ENCODE measurements around the gene YIPF5.

The YIPF5 gene

GRCh38 chr5:144128844-144129243 lies 41.6 kb downstream of the YIPF5 start:
- FAIRE-seq (no peak), DNase-seq (ENCODE audit: insufficient read length, low spot score) (no peak)

- DNase-seq (ENCODE audit: insufficient read length, low spot score) = no peak
- no peak for FAIRE-seq
Observed at GRCh38 chr5:144126707-144127106, 43.8 kb downstream of the YIPF5 start.

GRCh38 chr5:144125163-144125726 lies 45.2 kb downstream of the YIPF5 start:
- FAIRE-seq (no peak), DNase-seq (ENCODE audit: insufficient read length, low spot score) (no peak)

GRCh38 chr5:144122641-144123040 lies 47.8 kb downstream of the YIPF5 start:
- FAIRE-seq (no peak), DNase-seq (ENCODE audit: insufficient read length, low spot score) (no peak)

GRCh38 chr5:144122081-144122480 lies 48.4 kb downstream of the YIPF5 start:
- FAIRE-seq (no peak), DNase-seq (ENCODE audit: insufficient read length, low spot score) (no peak)

GRCh38 chr5:144121577-144121976 lies 48.9 kb downstream of the YIPF5 start:
- DNase-seq (ENCODE audit: insufficient read length, low spot score) (no peak), FAIRE-seq (no peak)

- DNase-seq (ENCODE audit: insufficient read length, low spot score) = no peak
- FAIRE-seq = no peak
Observed at GRCh38 chr5:144120661-144121180, 49.7 kb downstream of the YIPF5 start.

- no peak for FAIRE-seq
- DNase-seq (ENCODE audit: insufficient read length, low spot score) = no peak
Observed at GRCh38 chr5:144117412-144117811, 53.0 kb downstream of the YIPF5 start.

- DNase-seq (ENCODE audit: insufficient read length, low spot score) = no peak
- no peak for FAIRE-seq
Observed at GRCh38 chr5:144114571-144114970, 55.9 kb downstream of the YIPF5 start.

All from GM19239 (cell line).